Smooth muscle cell (in vitro differentiated cells): Measurements from ENCODE around the gene FLT1. TPM values are rescaled to one million over a fixed set of nuclear protein-coding genes. Genes with fewer than 3 reads are reported as not detected.
A peak's percentile ranks its signal among the peaks of the same experiment; 100 is the strongest.

Experiments
- DNase-seq: peaks from one replicate; lab custom pipeline; 2025; ENCODE audit not compliant: unreplicated experiment; lab: John Stamatoyannopoulos, UW
- H2AFZ ChIP-seq: fragments of 200-600 bp; sonication (generic); 2 replicates; pipeline ENCODE4 v1.6.0; 2016; ENCODE audit warnings: antibody characterized with exemption, low read depth, mild to moderate bottlenecking
- H3F3A ChIP-seq: fragments of 200-600 bp; sonication (generic); 2 replicates; pipeline ENCODE4 v1.6.0; 2017; ENCODE audit warnings: antibody characterized with exemption, low read depth
- H3K27ac ChIP-seq: fragments of 200-600 bp; sonication (generic); 2 replicates; pipeline ENCODE4 v1.5.1; 2016; ENCODE audit warnings: low read depth, mild to moderate bottlenecking
- H3K27me3 ChIP-seq: fragments of 200-600 bp; sonication (generic); 2 replicates; pipeline ENCODE4 v1.6.1; 2016; ENCODE audit warnings: low read depth, mild to moderate bottlenecking
- H3K36me3 ChIP-seq: fragments of 200-600 bp; sonication (generic); 2 replicates; pipeline ENCODE4 v1.5.1; 2016; ENCODE audit warnings: low read depth
- H3K4me1 ChIP-seq: fragments of 200-600 bp; sonication (generic); 2 replicates; pipeline ENCODE4 v1.5.1; 2016; ENCODE audit warnings: low read depth
- H3K4me2 ChIP-seq: fragments of 200-600 bp; sonication (generic); 2 replicates; pipeline ENCODE4 v1.6.0; 2016; ENCODE audit warnings: mild to moderate bottlenecking
- H3K4me3 ChIP-seq: fragments of 200-600 bp; sonication (generic); 2 replicates; pipeline ENCODE4 v1.5.1; 2016; ENCODE audit warnings: mild to moderate bottlenecking
- H3K79me2 ChIP-seq: fragments of 200-600 bp; sonication (generic); 2 replicates; pipeline ENCODE4 v1.6.0; 2016; ENCODE audit warnings: low read depth, mild to moderate bottlenecking
- H3K9ac ChIP-seq: fragments of 200-600 bp; sonication (generic); 2 replicates; pipeline ENCODE4 v1.6.0; 2016; ENCODE audit warnings: low read depth
- H3K9me3 ChIP-seq: fragments of 200-600 bp; sonication (generic); replicated peaks from 2 replicates; pipeline ENCODE4 v1.5.1; 2016; ENCODE audit warnings: low read depth
- H4K20me1 ChIP-seq: fragments of 200-600 bp; sonication (generic); 2 replicates; pipeline ENCODE4 v1.6.0; 2016; ENCODE audit warnings: low read depth
- WGBS: methylation state at CpG from one replicate; pipeline ENCODE4 v1.1.7; 2016; ENCODE audit warnings: low lambda C conversion rate; 5-methylcytosine and 5-hydroxymethylcytosine counted together
- polyA plus RNA-seq: library from polyadenylated mRNA; unstranded; fragments of >200 nt; fragmentation: Nextera tagmentation; extraction: Ambion mirVana; gene quantifications from 2 replicates; pipeline ENCODE4 v1.2.1, GENCODE V29; 2016
- total RNA-seq: library from RNA; depleted of rRNA; stranded (reverse); fragments of >200 nt; gene quantifications from 2 replicates; pipeline ENCODE4 v1.2.3, GENCODE V29; 2014
- TF ChIP-seq, protein P1 (sequence below): fragments of 200-600 bp; sonication (generic); IDR thresholded peaks from 2 replicates; pipeline ENCODE4 v1.5.1; 2017; ENCODE audit warnings: borderline replicate concordance, mild to moderate bottlenecking, antibody characterized with exemption; ENCODE audit not compliant: insufficient read depth, poor library complexity, severe bottlenecking

The FLT1 gene
- total and polyA plus RNA-seq, 2 experiments from 2014 or later = 495 to 738 TPM

- no peaks in the 10 kb centered on the region for H3K27me3 ChIP-seq
- TF ChIP-seq, protein P1, sequence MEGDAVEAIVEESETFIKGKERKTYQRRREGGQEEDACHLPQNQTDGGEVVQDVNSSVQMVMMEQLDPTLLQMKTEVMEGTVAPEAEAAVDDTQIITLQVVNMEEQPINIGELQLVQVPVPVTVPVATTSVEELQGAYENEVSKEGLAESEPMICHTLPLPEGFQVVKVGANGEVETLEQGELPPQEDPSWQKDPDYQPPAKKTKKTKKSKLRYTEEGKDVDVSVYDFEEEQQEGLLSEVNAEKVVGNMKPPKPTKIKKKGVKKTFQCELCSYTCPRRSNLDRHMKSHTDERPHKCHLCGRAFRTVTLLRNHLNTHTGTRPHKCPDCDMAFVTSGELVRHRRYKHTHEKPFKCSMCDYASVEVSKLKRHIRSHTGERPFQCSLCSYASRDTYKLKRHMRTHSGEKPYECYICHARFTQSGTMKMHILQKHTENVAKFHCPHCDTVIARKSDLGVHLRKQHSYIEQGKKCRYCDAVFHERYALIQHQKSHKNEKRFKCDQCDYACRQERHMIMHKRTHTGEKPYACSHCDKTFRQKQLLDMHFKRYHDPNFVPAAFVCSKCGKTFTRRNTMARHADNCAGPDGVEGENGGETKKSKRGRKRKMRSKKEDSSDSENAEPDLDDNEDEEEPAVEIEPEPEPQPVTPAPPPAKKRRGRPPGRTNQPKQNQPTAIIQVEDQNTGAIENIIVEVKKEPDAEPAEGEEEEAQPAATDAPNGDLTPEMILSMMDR = no peak
- no peak overlapping the region for H3K4me3 ChIP-seq
- peaks cover 100% of the 10 kb centered on the region for H4K20me1 ChIP-seq
- H3F3A ChIP-seq = peaks cover 46% of the 10 kb centered on the region
- H3K4me2 ChIP-seq = no peak overlapping the region
- H3K79me2 ChIP-seq = peaks cover 100% of the 10 kb centered on the region
- H2AFZ ChIP-seq = no peak overlapping the region
- H3K9ac ChIP-seq = no peak overlapping the region
- no peak for DNase-seq
- H3K27ac ChIP-seq = peak overlapping the region; percentile 8
- H3K4me1 ChIP-seq = peaks cover 6% of the 10 kb centered on the region
- H3K9me3 ChIP-seq = no peaks in the 10 kb centered on the region
- 73% methylated on average over 7 of the region's 7 CpGs for WGBS
- no peaks in the 10 kb centered on the region for H3K36me3 ChIP-seq
Observed at GRCh38 chr13:28483313-28483931, 11.5 kb downstream of the FLT1 start.

GRCh38 chr13:28479005-28479404 is 15.9 kb downstream of the FLT1 start:
- peaks cover 60% of the 10 kb centered on the region for H3F3A ChIP-seq
- H3K4me1 ChIP-seq = peaks cover 40% of the 10 kb centered on the region

GRCh38 chr13:28478127-28478526 is 16.8 kb downstream of the FLT1 start:
- TF ChIP-seq, protein P1 = no peak
- no peaks in the 10 kb centered on the region for H3K36me3 ChIP-seq
- H3K4me2 ChIP-seq = peak overlapping the region; percentile 69
- no peaks in the 10 kb centered on the region for H3K9me3 ChIP-seq
- H3K27ac ChIP-seq = peak overlapping the region; percentile 81
- H3K27me3 ChIP-seq = no peaks in the 10 kb centered on the region
- no peak overlapping the region for H3K4me3 ChIP-seq
- H2AFZ ChIP-seq = no peak overlapping the region
- no peak overlapping the region for H3K9ac ChIP-seq
- H4K20me1 ChIP-seq = peaks cover 100% of the 10 kb centered on the region
- peaks cover 98% of the 10 kb centered on the region for H3K79me2 ChIP-seq
- peaks cover 60% of the 10 kb centered on the region for H3F3A ChIP-seq
- WGBS = 24% methylated on average over 3 of the region's 3 CpGs
- DNase-seq = no peak
- peaks cover 38% of the 10 kb centered on the region for H3K4me1 ChIP-seq

More at GRCh38 chr13:28479005-28479404, 15.9 kb downstream of the FLT1 start:
- DNase-seq = no peak
- Histone ChIP-seq H3K9ac (no peak overlapping the region), H4K20me1 (peaks cover 100% of the 10 kb centered on the region), H3K79me2 (peaks cover 100% of the 10 kb centered on the region), H3K27ac (peak overlapping the region; percentile 81), H3K4me3 (no peak overlapping the region), H3K9me3 (no peaks in the 10 kb centered on the region), H2AFZ (no peak overlapping the region), H3K27me3 (no peaks in the 10 kb centered on the region), H3K4me2 (peak overlapping the region; percentile 69), H3K36me3 (no peaks in the 10 kb centered on the region)
- TF ChIP-seq, protein P1 = no peak
- 86% methylated on average over 1 of the region's 1 CpG for WGBS

DNA sequence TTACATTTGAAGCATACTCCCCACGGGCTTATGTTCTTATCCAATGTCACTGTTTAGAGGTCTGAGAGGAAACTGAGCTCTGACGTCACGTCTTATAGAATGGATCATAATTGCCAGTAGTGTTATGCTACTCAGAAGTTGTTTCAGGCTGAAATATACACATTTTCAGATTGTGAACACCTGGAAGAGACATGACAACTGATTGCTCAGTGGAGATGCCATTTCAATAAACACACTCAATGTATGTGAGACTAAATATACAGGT is 17.3 kb downstream of the FLT1 start:
- Histone ChIP-seq H3F3A (peaks cover 64% of the 10 kb centered on the region), H3K9me3 (no peaks in the 10 kb centered on the region), H3K79me2 (peaks cover 98% of the 10 kb centered on the region), H2AFZ (no peak overlapping the region), H3K27ac (peak overlapping the region; percentile 81), H4K20me1 (peaks cover 100% of the 10 kb centered on the region), H3K27me3 (no peaks in the 10 kb centered on the region), H3K4me3 (no peak overlapping the region), H3K4me1 (peaks cover 38% of the 10 kb centered on the region), H3K9ac (peak overlapping the region; percentile 33), H3K36me3 (no peaks in the 10 kb centered on the region), H3K4me2 (peak overlapping the region; percentile 69)
- WGBS = 21% methylated on average over 3 of the region's 3 CpGs
- TF ChIP-seq, protein P1 = no peak
- no peak for DNase-seq
